ENCODE measurements around the gene CHKA. TPM values are rescaled to one million over a fixed set of nuclear protein-coding genes. Genes with fewer than 3 reads are reported as not detected.

The CHKA gene
- total and polyA plus RNA-seq, 2 donors (not counting 3 experiments of a cell fraction or from before 2014, with no cell fraction given): 21.4 to 25.1 TPM

GRCh38 chr11:68032997-68033707 is 88.0 kb downstream of the CHKA start:
- CTCF ChIA-PET: no interaction called here
- H4K20me1 ChIP-seq (replicated peaks; ENCODE audit: control insufficient read depth, extremely low read depth, insufficient read depth, low read length): no peaks in the 10 kb centered on the region
- POLR2A ChIA-PET: no interaction called here
- H3K79me2 ChIP-seq (ENCODE audit: control insufficient read depth, insufficient read depth, low read length): peaks cover 18% of the 10 kb centered on the region
- no TSS peak for BruUV-seq (replicated peaks)
- FAIRE-seq: no peak
- no peak overlapping the region for H3K9ac ChIP-seq (replicated peaks; ENCODE audit: extremely low read depth, insufficient read depth, low read length)
- intact Hi-C loops (cut with micrococcal nuclease) (no loop called here), dilution Hi-C loops (cut with MboI; ENCODE audit: extremely low pct_ligation_motif_present, low sequenced_read_pairs) (no loop called here)
- no peak overlapping the region for H2AFZ ChIP-seq (ENCODE audit: low read depth, low read length)
- no peaks in the 10 kb centered on the region for H3K27me3 ChIP-seq (ENCODE audit: control insufficient read depth in 2 of 2, insufficient read depth in 2 of 2, low read length in 2 of 2)
- no peak for DNase-seq (ENCODE audit: low read depth, low spot score)
- peaks cover 0 to 19% of the 10 kb centered on the region in 2 experiments for H3K36me3 ChIP-seq (ENCODE audit: control insufficient read depth in 2 of 2, extremely low read depth in 1 of 2, insufficient read depth in 2 of 2, low read length in 2 of 2)
- TF ChIP-seq GATA2 (IDR thresholded peaks at IDR 0.05; ENCODE audit: insufficient read depth, insufficient read length, low read depth, low read length) (no peak), MAX (IDR thresholded peaks at IDR 0.05; ENCODE audit: insufficient read depth, insufficient read length) (no peak), FOS (IDR thresholded peaks at IDR 0.05; ENCODE audit: borderline replicate concordance, insufficient read depth, low read length) (no peak), EZH2 (IDR thresholded peaks at IDR 0.05; ENCODE audit: borderline replicate concordance, low read depth, low read length, severe bottlenecking) (no peak), POLR2A (IDR thresholded peaks at IDR 0.05; ENCODE audit: low read depth, low read length) (no peak), MYC (IDR thresholded peaks at IDR 0.05; ENCODE audit: low read depth, low read length) (no peak), POLR2AphosphoS5 (IDR thresholded peaks at IDR 0.05; ENCODE audit: insufficient read depth, low read depth, low read length) (no peak), JUN (IDR thresholded peaks at IDR 0.05; ENCODE audit: borderline replicate concordance, insufficient read depth, insufficient read length, low read depth) (no peak)
- TF ChIP-seq, protein P1, sequence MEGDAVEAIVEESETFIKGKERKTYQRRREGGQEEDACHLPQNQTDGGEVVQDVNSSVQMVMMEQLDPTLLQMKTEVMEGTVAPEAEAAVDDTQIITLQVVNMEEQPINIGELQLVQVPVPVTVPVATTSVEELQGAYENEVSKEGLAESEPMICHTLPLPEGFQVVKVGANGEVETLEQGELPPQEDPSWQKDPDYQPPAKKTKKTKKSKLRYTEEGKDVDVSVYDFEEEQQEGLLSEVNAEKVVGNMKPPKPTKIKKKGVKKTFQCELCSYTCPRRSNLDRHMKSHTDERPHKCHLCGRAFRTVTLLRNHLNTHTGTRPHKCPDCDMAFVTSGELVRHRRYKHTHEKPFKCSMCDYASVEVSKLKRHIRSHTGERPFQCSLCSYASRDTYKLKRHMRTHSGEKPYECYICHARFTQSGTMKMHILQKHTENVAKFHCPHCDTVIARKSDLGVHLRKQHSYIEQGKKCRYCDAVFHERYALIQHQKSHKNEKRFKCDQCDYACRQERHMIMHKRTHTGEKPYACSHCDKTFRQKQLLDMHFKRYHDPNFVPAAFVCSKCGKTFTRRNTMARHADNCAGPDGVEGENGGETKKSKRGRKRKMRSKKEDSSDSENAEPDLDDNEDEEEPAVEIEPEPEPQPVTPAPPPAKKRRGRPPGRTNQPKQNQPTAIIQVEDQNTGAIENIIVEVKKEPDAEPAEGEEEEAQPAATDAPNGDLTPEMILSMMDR (IDR thresholded peaks at IDR 0.05; ENCODE audit: extremely low read depth in 1 of 2, insufficient read depth in 1 of 2, low read depth in 1 of 2, low read length in 2 of 2): no peak
- no peak overlapping the region for H3K4me3 ChIP-seq (replicated peaks in 1 of 3; ENCODE audit: insufficient read depth in 1 of 3, low read depth in 1 of 3, low read length in 3 of 3)
- no peaks in the 10 kb centered on the region for H3K9me1 ChIP-seq (replicated peaks; ENCODE audit: control insufficient read depth, extremely low read depth, insufficient read depth, low read length)
- no peak overlapping the region for H3K27ac ChIP-seq (ENCODE audit: insufficient read depth, low read depth, low read length)
- no peak overlapping the region for H3K4me2 ChIP-seq (ENCODE audit: insufficient read depth, low read length)
- H3K4me1 ChIP-seq (ENCODE audit: control insufficient read depth, extremely low read depth, insufficient read depth, low read length): peaks cover 18% of the 10 kb centered on the region
- H3K9me3 ChIP-seq (replicated peaks; ENCODE audit: control insufficient read depth, insufficient read depth, low read length): no peaks in the 10 kb centered on the region

Data from endothelial cell of umbilical vein (primary cell).